ENCODE data around the gene PLLP.
"Not testable (repeated sequence)": the region's sequence is repeated elsewhere in the genome, so short reads cannot be mapped to it uniquely, and the experiment has no call there.

PLLP gene

DNA sequence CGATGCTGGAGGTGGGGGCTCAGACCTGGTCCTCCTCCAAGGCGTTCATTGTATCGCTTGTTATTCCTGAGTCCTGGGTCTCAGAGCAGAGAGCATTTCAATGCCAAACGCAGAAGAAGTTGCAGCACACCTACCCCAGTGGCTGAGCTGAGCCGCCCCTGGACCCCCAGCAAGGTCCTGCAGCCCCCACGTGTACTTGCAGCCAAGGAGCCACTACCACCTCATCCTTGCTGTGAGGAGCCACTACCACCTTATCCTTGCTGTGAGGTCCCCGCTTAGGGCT is 13.5 kb downstream of the PLLP start:
- no peak for DNase-seq

DNA sequence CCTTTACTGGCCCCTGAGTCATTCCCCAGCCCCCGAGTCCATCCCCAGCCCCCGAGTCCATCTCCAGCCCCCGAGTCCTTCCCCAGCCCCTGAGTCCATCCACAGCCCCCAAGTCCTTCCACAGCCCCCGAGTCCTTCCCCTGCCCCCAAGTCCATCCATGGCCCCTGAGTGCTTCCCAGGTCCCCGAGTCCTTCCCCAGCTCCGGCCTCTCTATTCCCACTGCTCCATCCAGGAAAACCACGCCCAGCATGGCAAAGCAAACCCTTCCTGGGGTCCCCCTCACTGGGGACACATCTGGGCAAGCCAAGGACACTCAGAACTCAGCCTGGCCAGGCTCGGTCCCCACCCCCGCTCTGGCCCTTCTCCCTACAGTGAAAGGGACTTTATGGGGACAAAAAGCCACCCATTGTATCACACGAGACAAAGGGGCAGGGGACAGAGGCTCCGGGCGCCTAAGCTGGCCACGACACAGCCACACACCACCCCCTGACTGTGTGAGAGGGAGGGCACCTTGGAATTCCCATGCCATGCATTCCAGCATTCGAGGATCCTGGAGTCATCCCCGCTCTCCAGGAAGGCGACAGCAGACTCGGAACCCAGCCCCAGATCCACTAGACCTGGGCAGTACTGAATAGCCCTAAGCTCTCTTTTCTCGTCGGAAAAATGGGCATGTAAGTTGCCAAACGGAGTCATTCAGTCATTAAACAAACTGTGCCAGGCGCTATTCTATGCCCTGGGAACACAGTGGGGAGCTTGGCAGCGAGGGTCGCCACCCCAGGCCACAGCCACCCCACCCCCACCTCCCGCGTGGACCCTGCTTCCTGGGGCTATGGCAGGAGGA is 14.0 kb downstream of the PLLP start:
- DNase-seq = no peak

DNA sequence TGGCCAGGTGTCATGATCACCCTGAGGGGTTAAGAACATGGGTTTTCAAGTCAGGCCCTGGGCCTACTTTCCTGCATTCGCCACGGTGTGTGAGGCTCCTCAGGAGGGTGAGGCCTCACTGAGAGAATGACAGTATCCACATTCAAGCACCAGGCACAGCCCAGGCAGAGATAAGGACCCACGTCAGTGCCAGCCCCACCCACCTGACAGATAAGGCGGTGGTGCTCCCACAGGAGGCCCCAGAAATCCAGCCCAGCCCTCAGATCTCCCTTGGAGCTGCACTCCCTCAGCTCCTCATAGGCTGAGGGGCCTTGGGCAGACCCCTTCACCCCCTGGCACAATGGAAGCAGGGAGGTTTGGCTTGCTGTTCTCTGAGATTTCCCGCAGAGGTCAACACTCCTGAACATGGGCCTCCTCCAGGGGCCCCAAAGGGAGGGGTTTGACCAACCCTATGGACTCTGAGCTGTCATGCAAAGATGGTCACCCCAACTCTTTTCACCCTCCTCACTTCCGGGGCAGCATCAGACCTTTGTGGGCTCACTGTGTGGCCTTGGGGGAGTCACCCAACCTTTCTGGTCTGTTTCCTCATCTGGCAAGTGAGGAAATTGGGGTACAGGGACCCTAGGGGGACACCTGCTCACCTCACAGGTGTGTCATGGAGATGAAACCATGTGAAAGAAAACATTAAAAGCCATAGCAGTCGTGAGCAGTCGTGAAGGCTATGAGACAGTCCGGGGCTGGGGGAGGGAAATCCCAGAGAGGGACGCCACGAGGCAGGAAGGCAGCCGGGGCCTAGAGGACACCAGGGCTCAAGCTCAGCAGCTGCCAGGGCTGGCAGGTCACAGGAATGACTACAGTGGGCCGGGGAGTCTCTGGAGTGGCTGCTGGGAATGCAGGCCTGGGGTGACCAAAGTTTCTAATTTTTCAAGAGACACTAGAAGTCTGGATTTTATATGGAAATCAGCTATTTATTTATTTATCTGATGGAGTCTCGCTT is 15.4 kb downstream of the PLLP start:
- DNase-seq = no peak

DNA sequence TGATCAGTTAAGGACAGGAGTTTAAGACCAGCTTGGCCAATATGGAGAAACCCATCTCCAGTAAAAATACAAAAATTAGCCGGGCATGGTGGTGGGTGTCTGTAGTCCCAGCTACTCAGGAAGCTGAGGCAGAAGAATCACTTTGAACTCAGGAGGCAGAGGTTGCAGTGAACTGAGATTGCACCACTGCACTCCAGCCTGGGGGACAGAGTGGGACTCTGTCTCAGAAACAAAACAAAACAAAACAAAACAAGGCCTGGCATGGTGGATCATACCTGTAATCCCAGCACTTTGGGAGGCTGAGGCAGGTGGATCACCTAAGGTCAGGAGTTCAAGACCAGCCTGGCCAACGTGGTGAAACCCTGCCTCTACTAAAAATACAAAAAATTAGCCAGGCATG is 17.1 kb downstream of the PLLP start:
- DNase-seq = not testable (repeated sequence)

DNA sequence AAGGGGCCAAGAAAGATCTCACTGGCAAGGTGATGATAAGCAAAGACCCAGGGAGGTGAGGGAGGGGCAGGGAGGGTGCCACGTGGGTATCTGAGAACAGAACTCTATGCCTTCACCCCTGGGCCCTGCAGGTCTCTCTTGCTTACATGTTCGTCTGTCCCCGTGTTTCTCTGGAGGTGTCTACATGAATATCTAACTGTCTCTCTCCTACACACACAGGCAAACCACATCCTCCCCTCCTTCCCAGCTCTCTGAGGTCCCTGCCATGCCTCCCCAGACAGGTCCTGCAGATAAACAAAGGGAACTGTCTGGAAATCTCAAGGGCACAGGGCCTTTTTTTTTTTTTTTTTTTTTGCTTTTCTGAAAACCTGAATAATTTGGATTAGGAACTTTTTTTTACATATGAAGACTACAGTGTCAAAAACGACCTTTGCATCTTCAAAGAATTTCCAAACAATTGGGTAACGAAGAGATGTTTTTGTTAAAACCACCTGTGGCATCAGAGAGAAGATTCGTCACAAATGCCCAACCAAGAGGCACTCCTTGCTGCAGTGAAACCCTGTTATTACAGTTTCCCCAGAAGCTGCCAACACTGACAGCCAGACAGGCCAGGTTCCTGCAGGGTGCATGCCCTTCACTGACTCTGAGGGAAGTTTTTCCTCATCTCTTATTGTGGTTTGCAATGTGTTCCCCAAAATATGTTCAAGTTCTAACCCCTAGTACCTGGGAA is 17.8 kb downstream of the PLLP start:
- DNase-seq = peak; percentile 27 to 30

DNA sequence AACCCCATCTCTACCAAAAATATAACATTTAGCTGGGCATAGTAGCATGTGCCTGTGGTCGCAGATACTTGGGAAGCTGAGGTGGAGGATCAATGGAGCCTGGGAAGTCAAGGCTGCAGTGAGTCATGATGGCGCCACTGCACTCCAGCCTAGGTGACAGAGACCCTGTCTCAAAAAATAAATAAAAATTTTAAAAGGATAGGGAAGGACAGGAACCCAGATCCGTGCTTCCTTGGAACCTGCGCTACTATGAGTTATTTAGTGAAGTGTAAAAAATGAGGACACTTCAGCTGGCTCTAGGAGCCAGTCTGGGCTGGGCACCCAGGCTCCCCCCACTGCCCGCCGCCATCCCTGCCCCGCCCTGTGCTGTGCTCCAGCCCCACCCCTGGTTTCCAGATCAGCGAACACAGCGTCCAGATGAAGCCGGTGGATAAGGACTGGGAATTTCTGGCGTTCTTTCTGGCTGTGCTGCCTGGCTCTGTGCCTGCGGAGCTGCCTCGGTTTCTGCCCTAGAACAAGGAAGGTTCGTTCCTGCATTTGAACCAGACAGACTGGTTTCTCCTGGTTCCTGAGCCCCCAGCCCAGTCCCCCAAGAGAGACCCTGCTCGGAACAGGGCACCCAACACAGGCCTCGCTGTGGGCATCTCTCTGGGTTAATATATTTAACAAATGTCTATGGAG is 18.5 kb downstream of the PLLP start:
- DNase-seq = no peak

DNA sequence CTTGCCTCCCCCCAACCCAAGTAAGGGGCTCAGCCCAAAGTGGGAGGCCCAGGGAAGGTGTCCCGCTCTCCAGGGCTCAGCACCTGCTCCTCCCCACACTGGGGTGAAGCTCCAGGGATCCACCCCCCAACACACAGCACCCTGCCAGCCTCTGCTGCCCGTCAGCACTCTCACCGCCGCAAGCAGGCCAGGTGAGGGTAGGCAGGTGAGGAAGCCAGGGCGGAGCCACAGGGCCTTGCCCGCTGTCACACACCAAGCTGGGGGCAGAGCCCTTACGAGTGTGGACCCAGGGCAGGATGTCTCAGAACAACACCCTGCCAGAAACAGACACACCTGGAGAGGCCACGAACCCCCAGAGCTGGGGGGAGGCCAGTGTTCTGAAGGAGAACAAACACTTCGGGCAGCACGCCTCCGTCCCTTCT is 19.5 kb downstream of the PLLP start:
- DNase-seq = no peak

DNA sequence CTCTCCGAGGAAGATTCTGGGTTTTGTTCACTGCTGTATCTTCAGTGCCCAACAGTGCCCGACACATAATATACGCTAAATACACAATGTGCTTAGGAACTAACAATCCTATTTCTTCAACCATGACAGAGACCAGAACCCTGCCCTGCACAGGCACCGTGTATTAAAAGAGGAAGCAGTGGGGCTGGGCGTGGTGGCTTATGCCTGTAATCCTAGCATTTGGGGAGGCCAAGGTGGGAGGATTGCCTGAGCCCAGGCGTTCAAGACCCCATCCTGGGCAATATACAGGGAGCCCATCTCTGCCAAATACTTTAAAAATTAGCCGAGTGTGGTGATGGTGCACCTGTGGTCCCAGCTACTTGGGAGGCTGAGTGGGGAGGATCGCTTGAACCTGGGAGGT is 20.1 kb downstream of the PLLP start:
- DNase-seq = peak in 1 of 2 experiments; percentile 31

DNA sequence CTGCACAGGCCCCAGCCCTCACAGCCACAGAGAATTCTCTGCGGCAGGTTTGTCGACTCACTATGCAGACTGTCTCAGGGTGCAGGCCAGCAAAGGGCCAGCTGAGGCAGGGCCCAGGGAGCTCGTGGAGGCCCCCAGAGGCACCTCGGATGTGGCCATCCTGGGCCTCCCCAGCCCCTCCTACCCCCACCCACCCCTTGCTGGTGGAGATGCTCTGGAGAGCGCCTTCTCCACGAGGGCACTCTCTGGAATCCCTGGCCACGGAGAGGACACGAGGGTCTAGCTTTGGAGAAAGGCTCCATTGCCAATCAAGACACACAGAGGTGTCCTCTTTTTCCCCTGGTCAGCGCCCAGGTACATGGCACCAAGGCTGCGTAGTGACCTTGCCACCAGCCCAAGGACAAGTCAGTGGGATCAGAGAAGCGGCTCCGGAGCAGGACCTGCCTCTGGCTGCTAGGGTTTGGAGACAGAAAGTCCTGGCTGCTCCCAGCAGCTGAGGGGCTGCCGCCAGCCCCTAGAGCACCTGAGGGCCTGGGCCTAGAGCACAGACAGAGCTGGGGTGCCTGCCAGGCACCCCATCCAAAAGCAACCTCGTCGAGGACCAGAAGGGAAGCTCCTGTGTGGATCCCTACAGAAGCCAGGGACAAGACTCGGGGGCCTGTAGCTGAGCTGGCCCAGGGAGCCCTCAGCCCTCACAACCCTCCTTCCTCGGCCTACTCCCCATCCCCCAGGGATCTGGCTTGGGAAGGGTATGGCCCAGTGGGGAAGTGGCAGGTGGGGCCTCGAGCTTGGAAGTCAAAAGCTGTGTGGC is 20.7 kb downstream of the PLLP start:
- DNase-seq = no peak

DNA sequence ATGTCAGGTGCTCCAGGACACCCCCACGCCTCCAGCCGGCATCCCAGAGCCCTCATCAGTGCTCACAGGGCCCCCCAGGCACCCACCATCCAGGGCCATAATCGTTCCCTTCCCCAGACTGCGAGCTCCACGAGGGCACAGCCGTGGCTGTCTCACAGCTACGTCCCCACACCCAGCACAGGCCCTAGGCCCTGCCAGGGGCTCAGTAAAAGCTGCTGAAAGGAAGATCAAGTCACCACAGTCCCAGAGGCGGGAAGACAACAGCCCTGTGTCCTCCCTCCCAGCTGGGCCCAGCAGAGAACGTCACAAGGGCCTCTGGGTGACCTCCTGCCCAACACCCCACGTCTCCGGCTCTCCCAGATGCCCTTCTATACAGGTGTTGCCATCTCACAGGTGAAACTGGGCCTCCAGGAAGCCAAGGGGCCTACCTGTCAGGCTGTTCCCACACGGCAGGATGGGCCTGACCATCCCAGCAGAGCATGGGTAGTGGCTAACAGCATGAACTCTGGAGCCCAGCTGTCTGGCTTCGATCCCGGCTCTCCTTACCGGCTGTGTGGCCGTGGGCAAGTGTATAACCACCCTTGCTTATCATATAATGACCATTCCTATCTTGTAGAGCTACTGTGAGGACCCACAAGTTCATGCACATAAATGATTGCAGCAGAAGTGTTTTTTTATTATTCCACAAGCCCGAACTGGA is 21.5 kb downstream of the PLLP start:
- DNase-seq = no peak

DNA sequence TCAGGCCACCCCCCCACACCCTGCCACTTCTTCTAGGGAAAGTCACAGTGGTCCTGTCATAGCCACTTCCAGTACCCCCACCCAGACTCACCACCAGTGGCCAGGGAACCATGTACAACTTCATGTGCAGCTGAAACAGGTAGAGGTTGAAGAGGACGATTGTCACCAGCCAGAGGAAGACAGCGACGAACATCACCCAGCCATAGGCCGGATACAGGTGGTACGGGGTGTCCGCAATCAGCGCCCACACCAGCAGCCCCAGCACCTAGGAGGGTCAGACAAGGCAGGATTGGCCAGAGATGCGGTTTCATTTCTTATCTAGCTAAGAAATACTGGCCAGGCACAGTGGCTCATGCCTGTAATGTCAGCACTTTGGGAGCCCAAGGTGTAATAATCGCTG is 22.7 kb downstream of the PLLP start:
- DNase-seq = no peak

DNA sequence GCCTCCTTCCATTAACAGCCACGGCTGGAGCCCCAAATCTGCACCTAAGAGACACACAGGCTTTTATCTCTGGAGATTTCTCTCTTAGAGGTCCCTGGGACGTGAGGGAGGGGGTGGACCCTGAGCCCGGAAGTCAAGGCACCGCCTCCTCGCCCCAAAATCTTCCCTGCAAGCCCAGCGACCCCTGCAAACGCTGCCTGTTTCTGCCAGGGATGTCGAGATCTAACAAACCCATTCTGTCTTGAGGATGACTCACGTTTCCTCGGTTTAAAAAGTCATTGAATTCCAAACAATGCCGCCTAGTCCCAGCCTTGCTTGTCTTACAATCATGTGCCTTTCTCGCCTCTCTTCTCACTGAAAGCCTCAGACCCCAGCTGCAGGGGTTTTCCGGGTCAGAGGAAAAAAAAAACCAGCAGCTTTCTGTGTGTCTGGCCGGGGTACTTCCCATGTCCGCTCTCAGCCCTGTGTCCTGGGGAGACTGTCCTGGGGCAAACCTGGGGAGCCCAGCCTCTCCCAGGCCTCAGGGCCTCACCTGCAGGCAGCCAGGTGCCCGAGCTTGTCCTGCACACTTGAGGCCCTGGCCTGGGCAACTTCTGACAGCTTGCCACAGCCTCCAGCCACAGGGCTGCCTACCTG is 24.1 kb downstream of the PLLP start:
- no peak for DNase-seq

DNA sequence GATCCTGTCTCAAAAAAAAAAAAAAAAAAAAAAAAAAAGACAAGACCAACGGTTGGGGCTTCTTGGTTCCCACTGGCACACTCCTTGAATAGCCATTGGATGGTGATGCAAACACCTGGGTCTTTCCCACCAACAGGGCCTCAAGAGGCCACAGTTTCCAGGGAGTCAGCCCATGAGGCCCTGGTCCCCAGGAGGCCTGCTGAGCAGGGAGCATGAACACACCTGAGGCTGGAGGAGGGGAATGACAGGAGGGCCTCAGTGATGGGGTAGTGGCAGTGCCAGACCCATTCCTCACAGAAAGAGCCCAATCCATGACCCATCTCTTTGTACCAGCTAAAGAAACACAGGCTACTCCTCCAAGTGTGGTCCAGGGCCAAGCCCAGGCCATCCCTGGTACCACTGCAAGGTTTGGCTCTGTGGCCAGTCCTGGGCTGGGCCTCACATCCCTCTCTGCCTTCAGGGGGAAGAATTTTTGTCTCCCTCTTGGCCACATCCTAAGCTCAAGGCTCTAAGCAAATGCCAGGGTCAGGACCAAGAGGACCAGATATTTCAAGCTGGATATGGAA is 25.5 kb downstream of the PLLP start:
- DNase-seq = no peak

DNA sequence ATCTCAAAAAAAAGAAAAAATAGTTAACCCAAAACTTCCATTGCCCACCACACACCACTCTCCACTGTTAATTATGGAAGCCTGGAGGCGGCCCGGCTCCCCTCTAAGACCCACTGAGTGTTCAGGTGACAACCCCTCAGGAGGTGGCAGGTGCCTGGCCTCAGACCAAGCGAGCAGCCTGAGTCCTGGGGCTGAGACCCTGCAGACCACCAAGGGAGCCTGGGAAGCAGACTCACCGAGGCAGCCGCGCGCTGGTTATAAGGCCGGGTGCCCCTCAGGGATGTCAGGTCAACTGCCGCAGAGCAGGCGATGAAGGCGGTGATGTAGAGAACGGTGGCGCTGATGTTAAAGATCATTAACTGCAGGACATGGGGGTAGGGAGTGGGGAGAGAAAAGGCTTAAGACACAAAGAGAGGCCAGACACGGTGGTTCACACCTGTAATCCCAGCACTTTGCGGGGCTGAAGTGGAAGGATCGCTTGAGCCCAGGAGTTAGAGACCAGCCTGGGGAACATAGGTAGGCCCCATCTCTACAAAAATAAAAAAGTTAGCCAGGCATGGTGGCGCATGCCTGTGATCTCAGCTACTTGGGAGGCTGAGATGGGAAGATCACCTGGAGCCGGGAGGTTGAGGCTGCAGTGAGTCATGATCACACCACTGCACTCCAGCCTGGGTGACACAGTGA is 26.1 kb downstream of the PLLP start:
- no peak for DNase-seq

DNA sequence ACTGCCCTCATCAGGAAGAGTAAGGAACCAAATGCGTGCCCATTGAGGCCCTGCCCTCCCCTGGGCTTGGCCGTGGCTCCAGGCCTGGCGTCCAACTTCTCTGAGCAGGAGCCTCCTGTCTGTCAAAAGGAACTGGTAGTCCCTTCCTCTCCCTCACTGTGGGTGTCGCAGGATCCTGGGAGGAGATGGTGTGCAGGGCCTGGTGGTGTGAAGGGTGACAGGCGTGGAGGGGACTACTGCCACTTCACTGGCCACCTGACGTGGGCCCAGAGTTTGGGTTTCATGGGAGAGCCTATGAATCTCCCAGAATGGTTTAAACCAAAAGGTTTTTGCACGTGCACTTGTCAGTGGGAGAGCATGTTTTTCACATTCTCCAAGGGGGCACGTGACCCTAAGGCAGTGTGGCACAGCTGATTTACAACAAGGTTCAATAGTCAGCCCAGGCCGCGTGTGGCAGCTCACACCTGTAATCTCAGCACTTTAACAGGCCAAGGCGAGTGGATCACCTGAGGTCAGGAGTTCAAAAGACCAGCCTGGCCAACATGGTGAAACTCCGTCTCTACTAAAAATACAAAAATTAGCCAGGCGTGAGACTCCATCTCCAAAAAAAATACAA is 26.9 kb downstream of the PLLP start:
- no peak for DNase-seq

DNA sequence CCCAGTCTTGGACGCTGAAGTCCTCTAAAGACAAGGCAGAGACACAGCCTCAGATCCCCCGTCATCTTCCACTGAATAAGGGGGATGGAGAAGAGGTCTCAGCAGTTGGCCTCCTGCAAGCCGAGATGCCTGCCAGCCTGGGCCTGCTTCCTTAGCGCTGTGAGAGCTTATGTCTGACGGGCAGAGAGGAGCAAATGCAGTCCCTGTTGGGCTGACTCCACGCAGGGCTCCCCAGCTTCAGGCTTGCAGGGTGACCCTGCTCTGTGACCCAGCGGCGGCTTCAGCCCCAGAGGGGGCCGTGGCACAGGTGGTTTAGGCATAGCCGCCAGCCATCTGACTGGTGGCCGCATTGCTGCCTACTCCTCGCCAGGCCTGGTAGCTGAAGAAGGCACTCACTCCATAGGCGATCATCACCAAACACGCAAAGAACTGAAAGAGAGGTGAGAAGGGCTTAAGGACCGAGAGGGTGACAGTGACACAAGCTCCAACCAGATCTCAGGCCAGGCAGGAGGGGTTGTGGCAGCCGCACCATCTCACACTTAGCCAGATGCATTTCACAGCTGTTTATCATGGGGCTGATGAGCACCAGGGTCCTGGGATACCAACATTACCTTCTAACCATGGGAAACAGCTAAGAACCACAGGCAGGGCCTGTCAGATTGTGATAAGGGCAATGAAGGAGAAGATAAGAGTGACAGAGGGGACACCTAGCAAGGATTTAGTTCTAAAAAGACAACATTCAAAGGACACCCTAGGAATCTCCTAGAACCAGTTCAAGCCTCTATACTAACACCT is 27.7 kb downstream of the PLLP start:
- DNase-seq = no peak

DNA sequence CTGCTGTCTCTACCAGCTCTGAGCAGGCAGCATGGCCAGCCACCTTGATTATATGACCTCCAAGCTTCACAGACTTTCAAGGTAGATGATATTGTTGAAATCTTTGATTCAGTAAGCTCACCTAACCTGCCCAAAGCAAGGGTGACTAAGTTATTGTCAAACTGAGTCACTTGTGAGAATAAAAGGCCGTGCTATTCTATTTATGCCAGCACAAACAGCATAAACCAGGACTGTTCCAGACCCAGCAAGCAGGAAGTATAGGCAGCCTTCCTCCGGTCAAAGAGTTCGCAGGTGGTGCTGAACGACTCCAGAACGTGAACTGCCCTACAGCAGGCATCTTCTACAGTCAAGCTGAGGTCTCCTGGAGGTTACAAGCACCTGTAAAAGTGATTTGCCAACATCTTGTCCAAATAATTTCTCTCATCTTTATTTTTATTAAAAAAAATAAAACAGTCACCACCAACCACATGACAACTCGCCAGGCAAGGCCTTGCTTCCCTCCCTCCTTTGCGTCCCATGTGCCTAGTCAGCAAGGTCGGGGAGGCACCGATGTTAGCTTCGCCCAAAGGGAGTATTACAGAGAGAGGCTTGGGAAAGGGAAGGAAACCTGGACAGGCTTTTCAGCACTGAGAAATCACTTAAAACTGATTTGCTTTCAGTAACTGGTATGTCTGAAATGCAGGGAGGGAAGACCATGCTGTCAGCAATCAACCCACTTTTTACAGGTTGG is 28.6 kb downstream of the PLLP start:
- DNase-seq = no peak

DNA sequence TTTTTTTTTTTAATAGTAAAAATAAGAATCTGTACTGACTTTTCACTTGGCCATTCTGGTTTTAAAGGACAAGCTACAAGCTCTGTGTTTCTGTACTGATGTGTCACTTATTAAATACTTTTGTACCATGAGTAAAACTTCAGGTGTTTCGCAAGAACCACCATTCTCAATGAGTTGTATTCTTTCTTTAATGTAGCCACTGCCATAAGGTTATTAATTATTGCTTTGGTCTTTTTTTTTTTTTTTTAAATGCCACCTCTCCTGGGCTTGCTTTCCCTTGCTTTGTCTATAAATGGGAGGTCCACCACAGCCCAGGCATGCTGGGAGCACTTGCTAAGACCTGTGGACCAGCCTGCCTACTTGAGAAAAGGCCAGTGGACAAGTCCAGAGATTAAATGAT is 31.0 kb downstream of the PLLP start:
- no peak for DNase-seq
